ENCODE measurements around the gene FITM1.

Gene FITM1

GRCh38 chr14:24147761-24148428 lies 17.4 kb downstream of the FITM1 start:
- H3K9me3 ChIP-seq (ENCODE audit: severe bottlenecking): no peaks in the 10 kb centered on the region
- no peak for DNase-seq
- H3K27me3 ChIP-seq (ENCODE audit: insufficient read depth, low read depth, severe bottlenecking): no peaks in the 10 kb centered on the region
- peak overlapping the region; percentile 72 for H3K27ac ChIP-seq
- TF ChIP-seq CTCF (IDR thresholded peaks at IDR 0.05; ENCODE audit: low read depth, low read length): no peak
- peaks cover 60% of the 10 kb centered on the region for H3K36me3 ChIP-seq
- H3K4me3 ChIP-seq (ENCODE audit: low read depth, low read length): peak overlapping the region; percentile 83

DNA sequence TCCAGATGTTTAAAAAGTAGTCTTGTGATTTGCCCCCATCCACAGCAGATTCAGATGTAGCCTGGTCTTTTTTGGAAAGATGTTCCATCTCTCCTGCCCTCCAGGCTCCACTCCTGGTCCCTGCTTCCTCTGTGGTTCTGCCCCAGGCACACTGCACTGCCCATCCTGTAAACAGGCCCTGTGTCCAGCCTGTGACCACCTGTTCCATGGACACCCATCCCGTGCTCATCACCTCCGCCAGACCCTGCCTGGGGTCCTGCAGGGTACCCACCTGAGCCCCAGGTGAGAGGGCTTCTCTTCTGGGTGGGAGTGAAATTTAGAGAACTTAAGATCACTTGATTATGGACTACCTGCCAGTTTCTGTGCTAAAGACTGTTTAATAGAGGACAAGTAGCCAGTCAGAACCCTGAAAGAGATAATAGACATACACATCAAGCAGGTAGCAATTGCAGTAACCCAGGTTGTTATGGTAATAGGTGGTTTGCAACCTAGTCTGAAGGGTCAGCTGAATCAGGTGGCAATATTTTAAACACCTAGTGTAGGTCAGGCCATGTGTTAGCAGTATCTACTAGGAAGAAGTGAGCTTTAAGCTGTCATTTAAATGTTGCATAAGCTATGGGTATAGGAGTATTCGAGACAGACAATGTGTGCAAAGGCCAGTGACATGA lies 19.0 kb downstream of the FITM1 start:
- DNase-seq: no peak
- no peak overlapping the region for H3K27ac ChIP-seq
- no peaks in the 10 kb centered on the region for H3K9me3 ChIP-seq (ENCODE audit: severe bottlenecking)
- peaks cover 59% of the 10 kb centered on the region for H3K36me3 ChIP-seq
- H3K27me3 ChIP-seq (ENCODE audit: insufficient read depth, low read depth, severe bottlenecking): no peaks in the 10 kb centered on the region
- TF ChIP-seq CTCF (IDR thresholded peaks at IDR 0.05; ENCODE audit: low read depth, low read length): no peak
- H3K4me3 ChIP-seq (ENCODE audit: low read depth, low read length): no peak overlapping the region

DNA sequence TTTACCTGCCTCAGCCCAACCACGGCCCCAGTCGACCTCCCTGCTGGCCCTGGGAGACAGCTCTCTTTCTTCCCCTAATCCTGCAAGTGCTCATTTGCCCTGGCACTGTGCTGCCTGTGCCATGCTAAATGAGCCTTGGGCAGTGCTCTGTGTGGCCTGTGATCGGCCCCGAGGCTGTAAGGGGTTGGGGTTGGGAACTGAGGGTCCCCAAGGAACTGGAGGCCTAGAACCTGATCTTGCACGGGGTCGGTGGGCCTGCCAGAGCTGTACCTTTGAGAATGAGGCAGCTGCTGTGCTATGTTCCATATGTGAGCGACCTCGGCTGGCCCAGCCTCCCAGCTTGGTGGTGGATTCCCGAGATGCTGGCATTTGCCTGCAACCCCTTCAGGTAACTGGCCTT lies 19.6 kb downstream of the FITM1 start:
- Histone ChIP-seq H3K9me3 (ENCODE audit: severe bottlenecking) (no peaks in the 10 kb centered on the region), H3K27me3 (ENCODE audit: insufficient read depth, low read depth, severe bottlenecking) (no peaks in the 10 kb centered on the region), H3K4me3 (ENCODE audit: low read depth, low read length) (no peak overlapping the region), H3K27ac (no peak overlapping the region), H3K36me3 (peaks cover 60% of the 10 kb centered on the region)
- no peak for TF ChIP-seq CTCF (IDR thresholded peaks at IDR 0.05; ENCODE audit: low read depth, low read length)
- no peak for DNase-seq

GRCh38 chr14:24150567-24150966 lies 20.1 kb downstream of the FITM1 start:
- Histone ChIP-seq H3K27ac (no peak overlapping the region), H3K9me3 (ENCODE audit: severe bottlenecking) (no peaks in the 10 kb centered on the region), H3K27me3 (ENCODE audit: insufficient read depth, low read depth, severe bottlenecking) (no peaks in the 10 kb centered on the region), H3K4me3 (ENCODE audit: low read depth, low read length) (no peak overlapping the region), H3K36me3 (peaks cover 65% of the 10 kb centered on the region)
- no peak for TF ChIP-seq CTCF (IDR thresholded peaks at IDR 0.05; ENCODE audit: low read depth, low read length)
- no peak for DNase-seq

DNA sequence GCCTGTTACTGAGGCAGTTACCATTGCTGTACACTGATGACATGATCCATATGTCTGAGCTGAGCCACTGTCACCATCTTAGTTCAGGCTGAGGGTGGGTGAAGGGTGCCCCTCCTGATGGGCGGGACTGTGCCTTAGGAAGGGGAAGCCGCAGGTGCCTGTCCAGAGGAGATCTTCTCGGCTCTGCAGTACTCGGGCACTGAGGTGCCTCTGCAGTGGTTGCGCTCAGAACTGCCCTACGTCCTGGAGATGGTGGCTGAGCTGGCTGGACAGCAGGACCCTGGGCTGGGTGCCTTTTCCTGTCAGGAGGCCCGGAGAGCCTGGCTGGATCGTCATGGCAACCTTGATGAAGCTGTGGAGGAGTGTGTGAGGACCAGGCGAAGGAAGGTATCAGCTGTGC lies 20.5 kb downstream of the FITM1 start:
- no peak for TF ChIP-seq CTCF (IDR thresholded peaks at IDR 0.05; ENCODE audit: low read depth, low read length)
- H3K4me3 ChIP-seq (ENCODE audit: low read depth, low read length): no peak overlapping the region
- no peaks in the 10 kb centered on the region for H3K9me3 ChIP-seq (ENCODE audit: severe bottlenecking)
- no peak for DNase-seq
- no peaks in the 10 kb centered on the region for H3K27me3 ChIP-seq (ENCODE audit: insufficient read depth, low read depth, severe bottlenecking)
- no peak overlapping the region for H3K27ac ChIP-seq
- peaks cover 70% of the 10 kb centered on the region for H3K36me3 ChIP-seq

Data from WERI-Rb-1 (cell line).